H9 (cell line): ENCODE measurements around the gene GAL3ST3. TPM values are rescaled to one million over a fixed set of nuclear protein-coding genes. Genes with fewer than 3 reads are reported as not detected.

ENCODE experiments used
- DNase-seq: peaks from one replicate; pipeline ENCODE4 v3.0.0-alpha.2; 2017
- H2AFZ ChIP-seq: one replicate; pipeline ENCODE4 v1.6.1; 2013; ENCODE audit warnings: mild to moderate bottlenecking, low read length, control low read depth, moderate library complexity
- H2AK5ac ChIP-seq: 2 replicates; pipeline ENCODE4 v1.6.1; 2013; ENCODE audit warnings: low read length, control low read depth, mixed read lengths; ENCODE audit not compliant: insufficient read length
- H2BK120ac ChIP-seq: one replicate; pipeline ENCODE4 v1.6.1; 2013; ENCODE audit warnings: low read depth, mild to moderate bottlenecking, low read length, control low read depth, inconsistent platforms; ENCODE audit not compliant: poor library complexity, severe bottlenecking
- H2BK12ac ChIP-seq: 2 replicates; pipeline ENCODE4 v1.6.1; 2013; ENCODE audit warnings: low read length, control low read depth, mixed read lengths, low read depth; ENCODE audit not compliant: insufficient read length
- H2BK15ac ChIP-seq: 2 replicates; pipeline ENCODE4 v1.6.1; 2013; ENCODE audit warnings: low read depth, low read length, control low read depth
- H2BK20ac ChIP-seq: one replicate; pipeline ENCODE4 v1.6.1; 2013; ENCODE audit warnings: low read depth, mild to moderate bottlenecking, low read length, control low read depth, inconsistent platforms; ENCODE audit not compliant: poor library complexity, severe bottlenecking
- H2BK5ac ChIP-seq: 2 replicates; pipeline ENCODE4 v1.6.1; 2013; ENCODE audit warnings: low read length, control low read depth, mixed read lengths; ENCODE audit not compliant: insufficient read length
- H3K14ac ChIP-seq: 2 replicates; pipeline ENCODE4 v1.6.1; 2013; ENCODE audit warnings: low read length, control low read depth; ENCODE audit not compliant: insufficient read depth
- H3K18ac ChIP-seq: 2 replicates; pipeline ENCODE4 v1.6.1; 2013; ENCODE audit warnings: low read depth, mild to moderate bottlenecking, mixed read lengths, low read length, control low read depth; ENCODE audit not compliant: insufficient read length
- H3K23ac ChIP-seq: 2 replicates; pipeline ENCODE4 v1.6.1; 2013; ENCODE audit warnings: low read length, control low read depth, mixed read lengths, low read depth; ENCODE audit not compliant: insufficient read length
- H3K23me2 ChIP-seq: 2 replicates; pipeline ENCODE4 v1.6.1; 2013; ENCODE audit warnings: low read depth, mild to moderate bottlenecking, mixed read lengths, low read length, control low read depth; ENCODE audit not compliant: insufficient read length, poor library complexity, severe bottlenecking
- H3K27ac ChIP-seq: 2 replicates; pipeline ENCODE4 v1.5.1; 2013; ENCODE audit warnings: low read length, control low read depth, mixed read lengths, low read depth; ENCODE audit not compliant: insufficient read length
- H3K27me3 ChIP-seq: 2 replicates; pipeline ENCODE4 v1.6.1; 2013; ENCODE audit warnings: low read length, control low read depth, inconsistent platforms; ENCODE audit not compliant: insufficient read depth
- H3K4ac ChIP-seq: 2 replicates; pipeline ENCODE4 v1.6.1; 2013; ENCODE audit warnings: low read depth, mild to moderate bottlenecking, control low read depth, inconsistent platforms, low read length, moderate library complexity
- H3K4me1 ChIP-seq: 2 replicates; pipeline ENCODE4 v1.6.1; 2013; ENCODE audit warnings: low read length, control low read depth, inconsistent platforms; ENCODE audit not compliant: insufficient read depth
- H3K4me2 ChIP-seq: 2 replicates; pipeline ENCODE4 v1.6.1; 2013; ENCODE audit warnings: low read length, control low read depth, mixed read lengths; ENCODE audit not compliant: insufficient read length, insufficient read depth
- H3K56ac ChIP-seq: 2 replicates; pipeline ENCODE4 v1.6.1; 2013; ENCODE audit warnings: low read depth, mild to moderate bottlenecking, mixed read lengths, low read length, control low read depth; ENCODE audit not compliant: insufficient read length
- H3K79me1 ChIP-seq: 2 replicates; pipeline ENCODE4 v1.6.1; 2013; ENCODE audit warnings: low read depth, mild to moderate bottlenecking, moderate library complexity, low read length, control low read depth, inconsistent platforms; ENCODE audit not compliant: insufficient read depth, poor library complexity, severe bottlenecking
- H3K79me2 ChIP-seq: 2 replicates; pipeline ENCODE4 v1.6.1; 2013; ENCODE audit warnings: low read length, control low read depth, inconsistent platforms; ENCODE audit not compliant: insufficient read depth
- H3K9ac ChIP-seq: 2 replicates; pipeline ENCODE4 v1.6.1; 2013; ENCODE audit warnings: low read length, control low read depth, mixed read lengths; ENCODE audit not compliant: insufficient read length; ENCODE audit errors: extremely low read depth
- H3K9me3 ChIP-seq: one replicate; pipeline ENCODE4 v1.6.1; 2013; ENCODE audit warnings: low read depth, low read length, inconsistent platforms; ENCODE audit not compliant: control insufficient read depth
- H3T11ph ChIP-seq: one replicate; pipeline ENCODE4 v1.6.1; 2013; ENCODE audit warnings: mild to moderate bottlenecking, low read length, control low read depth, inconsistent platforms
- H4K20me1 ChIP-seq: one replicate; pipeline ENCODE4 v1.6.1; 2013; ENCODE audit not compliant: control insufficient read depth, insufficient read length, insufficient read depth
- H4K5ac ChIP-seq: 2 replicates; pipeline ENCODE4 v1.6.1; 2013; ENCODE audit warnings: low read depth, mild to moderate bottlenecking, mixed read lengths, low read length, control low read depth; ENCODE audit not compliant: insufficient read length
- H4K8ac ChIP-seq: replicated peaks from 2 replicates; pipeline ENCODE4 v1.6.1; 2013; ENCODE audit warnings: low read length, control low read depth, mixed read lengths, low read depth; ENCODE audit not compliant: insufficient read length
- H4K91ac ChIP-seq: 2 replicates; pipeline ENCODE4 v1.6.1; 2013; ENCODE audit warnings: low read depth, mild to moderate bottlenecking, moderate library complexity, mixed read lengths, low read length, control low read depth; ENCODE audit not compliant: insufficient read length
- H3K27ac Mint-ChIP-seq, 3 experiments: 2 replicates in 2 of 3; 3 replicates in 1 of 3; pipeline ENCODE4 v1.8.0; 2020 to 2021; ENCODE audit warnings: mixed read lengths in 3 of 3, mild to moderate bottlenecking in 1 of 3, moderate library complexity in 1 of 3
- H3K27me3 Mint-ChIP-seq: 2 replicates; pipeline ENCODE4 v1.8.0; 2021; ENCODE audit warnings: low read depth, mild to moderate bottlenecking, moderate library complexity, mixed read lengths
- H3K36me3 Mint-ChIP-seq, 3 experiments: 2 replicates in 2 of 3; 3 replicates in 1 of 3; pipeline ENCODE4 v1.8.0; 2020 to 2021; ENCODE audit warnings: low read depth in 3 of 3, mixed read lengths in 3 of 3; ENCODE audit not compliant: insufficient read depth in 1 of 3
- H3K4me1 Mint-ChIP-seq, 2 experiments: 2 replicates each; pipeline ENCODE4 v1.8.0; 2020; ENCODE audit warnings: mixed read lengths in 2 of 2
- H3K4me3 Mint-ChIP-seq, 2 experiments: 2 replicates in 1 of 2; 3 replicates in 1 of 2; pipeline ENCODE4 v1.8.0; 2020 to 2021; ENCODE audit warnings: mild to moderate bottlenecking in 2 of 2, mixed read lengths in 2 of 2, moderate library complexity in 1 of 2
- H3K9me3 Mint-ChIP-seq, 2 experiments: 2 replicates in 1 of 2; 3 replicates in 1 of 2; pipeline ENCODE4 v1.8.0; 2020; ENCODE audit warnings: mild to moderate bottlenecking in 2 of 2, mixed read lengths in 2 of 2, moderate library complexity in 1 of 2
- CTCF ChIP-seq: fragments of 200-600 bp; sonication (generic); conservative IDR thresholded peaks from 3 replicates; pipeline ENCODE4 v1.8.0; 2021; ENCODE audit warnings: antibody characterized with exemption, mild to moderate bottlenecking
- WGBS: extraction: QIAGEN DNeasy Blood & Tissue Kit; methylation state at CpG from one replicate; pipeline ENCODE4 v1.1.7; 2013; ENCODE audit warnings: missing lambda C conversion rate, low lambda C conversion rate, mixed read lengths; ENCODE audit not compliant: insufficient read length; ENCODE audit errors: extremely low coverage; 5-methylcytosine and 5-hydroxymethylcytosine counted together
- total RNA-seq: library from RNA; stranded (reverse); gene quantifications from 2 replicates; pipeline ENCODE4 v1.2.1, GENCODE V29; 2021

The GAL3ST3 gene
- total RNA-seq, 1 experiment from 2014 or later: 17.2 TPM

- no peak overlapping the region for H3T11ph ChIP-seq
- no peak for TF ChIP-seq CTCF
- H3K9me3 ChIP-seq: no peaks in the 10 kb centered on the region
- H4K20me1 ChIP-seq: no peaks in the 10 kb centered on the region
- H3K79me2 ChIP-seq: peaks cover 8% of the 10 kb centered on the region; the same call in 1 of the 2 replicates
- no peak overlapping the region for H3K9ac ChIP-seq
- no peak overlapping the region for H2BK20ac ChIP-seq
- no peak overlapping the region for H4K91ac ChIP-seq
- Mint-ChIP-seq H3K36me3 (peaks cover 26 to 49% (median 39%) of the 10 kb centered on the region in 3 experiments), H3K4me3 (peak overlapping the region; percentile 49 to 68), H3K27ac (no peak overlapping the region), H3K4me1 (peaks cover 27 to 37% of the 10 kb centered on the region in 2 experiments), H3K9me3 (no peaks in the 10 kb centered on the region), H3K27me3 (no peaks in the 10 kb centered on the region)
- H3K14ac ChIP-seq: no peak overlapping the region
- H4K8ac ChIP-seq: no peak overlapping the region
- no peak overlapping the region for H3K4ac ChIP-seq
- no CpG with 5 or more reads among the region's 4 CpGs for WGBS
- H2AFZ ChIP-seq: no peak overlapping the region
- no peak overlapping the region for H4K5ac ChIP-seq
- no peak overlapping the region for H2BK12ac ChIP-seq
- H2BK120ac ChIP-seq: no peak overlapping the region
- no peak for DNase-seq
- no peak overlapping the region for H3K27ac ChIP-seq
- no peak overlapping the region for H3K18ac ChIP-seq
- no peak overlapping the region for H3K23ac ChIP-seq
- no peaks in the 10 kb centered on the region for H3K79me1 ChIP-seq
- H2AK5ac ChIP-seq: no peak overlapping the region
- H3K4me1 ChIP-seq: no peaks in the 10 kb centered on the region
- H3K56ac ChIP-seq: no peak overlapping the region
- no peak overlapping the region for H2BK15ac ChIP-seq
- no peak overlapping the region for H2BK5ac ChIP-seq
- H3K4me2 ChIP-seq: no peak overlapping the region
- no peaks in the 10 kb centered on the region for H3K27me3 ChIP-seq
- H3K23me2 ChIP-seq: peaks cover 12% of the 10 kb centered on the region
Observed at GRCh38 chr11:66004186-66004585, 44.8 kb downstream of the GAL3ST3 start.
